ENCODE results near the gene ADAMTS18. TPM values are rescaled to one million over a fixed set of nuclear protein-coding genes. Genes with fewer than 3 reads are reported as not detected.

ADAMTS18 gene
- total and polyA plus RNA-seq, 2 of the 8 experiments (the other 6 are each of a cell fraction or from before 2014, with no cell fraction given), result 0.05 to 0.19 TPM

GRCh38 chr16:77324729-77325128 is 110.1 kb downstream of the ADAMTS18 start:
- Histone ChIP-seq H2BK5ac (ENCODE audit: low read depth, low read length) (no peak overlapping the region), H3K4me2 (ENCODE audit: insufficient read depth in 1 of 2, low read depth in 2 of 2, low read length in 2 of 2) (no peak overlapping the region), H2BK15ac (ENCODE audit: low read length) (no peak overlapping the region), H3K27ac (ENCODE audit: low read depth, low read length) (no peak overlapping the region), H3K9ac (replicated peaks in 1 of 4; ENCODE audit: extremely low read depth in 1 of 4, low read depth in 3 of 4, low read length in 3 of 4) (no peak overlapping the region), H4K20me1 (replicated peaks in 1 of 2; ENCODE audit: control insufficient read depth in 1 of 2, insufficient read depth in 2 of 2, low read length in 2 of 2) (no peaks in the 10 kb centered on the region), H3K36me3 (ENCODE audit: control insufficient read depth in 2 of 4, insufficient read depth in 4 of 4, low read length in 3 of 4) (no peaks in the 10 kb centered on the region), H2BK12ac (ENCODE audit: low read depth, low read length) (no peak overlapping the region), H2BK120ac (replicated peaks; ENCODE audit: low read depth, low read length) (no peak overlapping the region), H4K8ac (ENCODE audit: extremely low read depth, insufficient read depth, low read length) (no peak overlapping the region), H3K79me2 (ENCODE audit: control insufficient read depth in 1 of 2, insufficient read depth in 2 of 2, low read length in 2 of 2) (no peaks in the 10 kb centered on the region), H3K4me1 (replicated peaks in 1 of 4; ENCODE audit: control insufficient read depth in 3 of 4, insufficient read depth in 4 of 4, low read length in 3 of 4) (no peaks in the 10 kb centered on the region), H3K56ac (replicated peaks; ENCODE audit: insufficient read length, low read depth, low read length) (no peak overlapping the region), H3K9me3 (ENCODE audit: insufficient read depth in 2 of 2, low read depth in 1 of 2, low read length in 1 of 2) (no peaks in the 10 kb centered on the region), H4K91ac (replicated peaks; ENCODE audit: insufficient read length, low read length) (no peak overlapping the region), H2AFZ (ENCODE audit: low read length) (no peak overlapping the region), H2BK20ac (ENCODE audit: low read length) (no peak overlapping the region), H3K27me3 (replicated peaks in 1 of 4; ENCODE audit: control insufficient read depth in 3 of 4, extremely low read depth in 1 of 4, insufficient read depth in 3 of 4, low read length in 3 of 4) (no peaks in the 10 kb centered on the region), H2AK5ac (ENCODE audit: low read depth, low read length) (no peak overlapping the region), H3K79me1 (ENCODE audit: low read depth, low read length) (no peaks in the 10 kb centered on the region), H3K4ac (replicated peaks; ENCODE audit: insufficient read length, low read depth, low read length) (no peak overlapping the region), H4K5ac (ENCODE audit: insufficient read length, low read depth, low read length) (no peak overlapping the region), H3K4me3 (ENCODE audit: extremely low read depth in 1 of 4, insufficient read depth in 2 of 4, low read depth in 3 of 4, low read length in 4 of 4) (no peak overlapping the region), H3K18ac (ENCODE audit: extremely low read depth, low read length) (no peak overlapping the region), H3K14ac (ENCODE audit: insufficient read length) (no peak overlapping the region), H3K23ac (ENCODE audit: insufficient read length) (no peak overlapping the region), H3K23me2 (ENCODE audit: low read depth, low read length) (no peaks in the 10 kb centered on the region)
- CTCF ChIA-PET (ENCODE audit: partially characterized antibody), result interaction anchor here (0.9 kb wide), 1 partner anchor 8 kb away, joined by 3 read pairs; no protein-coding TSS in a partner anchor
- WGBS, 2 experiments (ENCODE audit: extremely low coverage in 1 of 2, insufficient coverage in 1 of 2, insufficient read length in 1 of 2, insufficient replicate concordance in 2 of 2, low coverage in 1 of 2, low lambda C conversion rate in 2 of 2, missing lambda C conversion rate in 1 of 2), result 79% methylated on average over 3 of the region's 3 CpGs; no CpG with 5 or more reads in 1 of the 2 experiments
- FAIRE-seq, result no peak
- POLR2A ChIA-PET (ENCODE audit: partially characterized antibody), result no interaction called here
- DNase-seq (ENCODE audit: low read depth in 1 of 2, low spot score in 2 of 2), result no peak
- no peak for TF ChIP-seq CTBP2 (IDR thresholded peaks at IDR 0.05; ENCODE audit: borderline replicate concordance, insufficient read depth, insufficient read length, low read length)
- TF ChIP-seq FOSL1 (IDR thresholded peaks at IDR 0.05; ENCODE audit: insufficient read depth, low read depth, low read length), result no peak
- no peak for TF ChIP-seq GTF2F1 (IDR thresholded peaks at IDR 0.05; ENCODE audit: borderline replicate concordance, low read depth, low read length)
- no peak for TF ChIP-seq POLR2AphosphoS5 (IDR thresholded peaks at IDR 0.05; ENCODE audit: low read depth, low read length)
- TF ChIP-seq RAD21 (IDR thresholded peaks at IDR 0.05 in 1 of 2, conservative IDR thresholded peaks at IDR 0.05 in 1 of 2; ENCODE audit: low read depth in 2 of 2, low read length in 2 of 2), result no peak
- TF ChIP-seq SP1 (IDR thresholded peaks at IDR 0.05; ENCODE audit: low read depth, low read length), result no peak
- TF ChIP-seq TEAD4 (IDR thresholded peaks at IDR 0.05; ENCODE audit: low read depth, low read length), result no peak
- no peak for TF ChIP-seq TAF7 (optimal IDR thresholded peaks at IDR 0.05; ENCODE audit: borderline replicate concordance, low read depth, low read length)
- no peak for TF ChIP-seq SIRT6 (IDR thresholded peaks at IDR 0.05; ENCODE audit: low read length)
- TF ChIP-seq SUZ12 (IDR thresholded peaks at IDR 0.05; ENCODE audit: low read length), result no peak
- TF ChIP-seq CEBPB (IDR thresholded peaks at IDR 0.05; ENCODE audit: low read depth, low read length), result no peak
- TF ChIP-seq RFX5 (IDR thresholded peaks at IDR 0.05; ENCODE audit: borderline replicate concordance, low read depth, low read length), result no peak

Data from H1 (cell line).